Measurements from ENCODE around the gene B4GALT6. TPM values are rescaled to one million over a fixed set of nuclear protein-coding genes. Genes with fewer than 3 reads are reported as not detected.
A peak's percentile ranks its signal among the peaks of the same experiment; 100 is the strongest.

B4GALT6 gene
- total and polyA plus RNA-seq, 2 of the 8 experiments (the other 6 are each of a cell fraction or from before 2014, with no cell fraction given), result 6.3 to 41.5 TPM

GRCh38 chr18:31610286-31611205 lies 73.8 kb downstream of the B4GALT6 start:
- peak; percentile 66 for FAIRE-seq
- TF ChIP-seq RBBP5 (IDR thresholded peaks at IDR 0.05; ENCODE audit: borderline replicate concordance, low read depth, low read length), result no peak
- TF ChIP-seq EZH2 (IDR thresholded peaks at IDR 0.05; ENCODE audit: low read depth, low read length, severe bottlenecking), result no peak
- peak; percentile 53 to 61 for TF ChIP-seq RAD21 (IDR thresholded peaks at IDR 0.05 in 1 of 2, conservative IDR thresholded peaks at IDR 0.05 in 1 of 2; ENCODE audit: low read depth in 2 of 2, low read length in 2 of 2)
- TF ChIP-seq ASH2L (IDR thresholded peaks at IDR 0.05; ENCODE audit: low read length), result peak; percentile 37
- TF ChIP-seq YY1 (IDR thresholded peaks at IDR 0.05; ENCODE audit: low read depth, low read length), result peak; percentile 81; the same call in 1 of the 2 replicates
- TF ChIP-seq SP1 (IDR thresholded peaks at IDR 0.05; ENCODE audit: low read depth, low read length), result 0 out of 2 replicates have a peak, but pooled peaks have one; percentile 30
- TF ChIP-seq GABPA (IDR thresholded peaks at IDR 0.05; ENCODE audit: borderline replicate concordance, insufficient read depth, low read length), result no peak
- TF ChIP-seq TBP (IDR thresholded peaks at IDR 0.05; ENCODE audit: low read depth, low read length), result no peak
- TF ChIP-seq E2F6 (IDR thresholded peaks at IDR 0.05), result peak; percentile 72
- no peak for TF ChIP-seq JUND (IDR thresholded peaks at IDR 0.05; ENCODE audit: low read length)

More at GRCh38 chr18:31610286-31611205, 73.8 kb downstream of the B4GALT6 start:
- no peak overlapping the region for H4K8ac ChIP-seq (ENCODE audit: extremely low read depth, insufficient read depth, low read length)
- DNase-seq (ENCODE audit: low read depth in 1 of 2, low spot score in 2 of 2), result peak; percentile 57 to 59
- no peaks in the 10 kb centered on the region for H3K79me2 ChIP-seq (ENCODE audit: control insufficient read depth in 1 of 2, insufficient read depth in 2 of 2, low read length in 2 of 2)
- no peak overlapping the region for H3K23ac ChIP-seq (ENCODE audit: insufficient read length)
- no peak overlapping the region for H4K5ac ChIP-seq (ENCODE audit: insufficient read length, low read depth, low read length)
- no peak overlapping the region for H3K4me3 ChIP-seq (ENCODE audit: extremely low read depth in 1 of 4, insufficient read depth in 2 of 4, low read depth in 3 of 4, low read length in 4 of 4)
- no peaks in the 10 kb centered on the region for H3K27me3 ChIP-seq (replicated peaks in 1 of 4; ENCODE audit: control insufficient read depth in 3 of 4, extremely low read depth in 1 of 4, insufficient read depth in 3 of 4, low read length in 3 of 4)
- no peak overlapping the region for H3K14ac ChIP-seq (ENCODE audit: insufficient read length)
- no peak overlapping the region for H3K56ac ChIP-seq (replicated peaks; ENCODE audit: insufficient read length, low read depth, low read length)
- no peak overlapping the region for H2BK12ac ChIP-seq (ENCODE audit: low read depth, low read length)
- 57% methylated on average over 8 of the region's 8 CpGs; no CpG with 5 or more reads in 1 of the 2 experiments for WGBS, 2 experiments (ENCODE audit: extremely low coverage in 1 of 2, insufficient coverage in 1 of 2, insufficient read length in 1 of 2, insufficient replicate concordance in 2 of 2, low coverage in 1 of 2, low lambda C conversion rate in 2 of 2, missing lambda C conversion rate in 1 of 2)
- H3K23me2 ChIP-seq (ENCODE audit: low read depth, low read length), result no peaks in the 10 kb centered on the region
- H3K36me3 ChIP-seq (ENCODE audit: control insufficient read depth in 2 of 4, insufficient read depth in 4 of 4, low read length in 3 of 4), result no peaks in the 10 kb centered on the region
- H2BK20ac ChIP-seq (ENCODE audit: low read length), result peak overlapping the region; percentile 36; the same call in 1 of the 2 replicates
- H3K4me1 ChIP-seq (replicated peaks in 1 of 4; ENCODE audit: control insufficient read depth in 3 of 4, insufficient read depth in 4 of 4, low read length in 3 of 4), result peaks cover 0 to 6% (median 3%) of the 10 kb centered on the region in 4 experiments; a peak in 4 of 7 replicates
- H2AFZ ChIP-seq (ENCODE audit: low read length), result peak overlapping the region; percentile 73
- H3K9me3 ChIP-seq (ENCODE audit: insufficient read depth in 2 of 2, low read depth in 1 of 2, low read length in 1 of 2), result no peaks in the 10 kb centered on the region
- H3K18ac ChIP-seq (ENCODE audit: extremely low read depth, low read length), result no peak overlapping the region
- ChIA-PET POLR2A (ENCODE audit: partially characterized antibody) (interaction anchor here (0.6 to 1.0 kb wide), 4 partner anchors 14 to 138 kb away, joined by 3 to 4 read pairs (median 3); no protein-coding TSS in a partner anchor), CTCF (ENCODE audit: partially characterized antibody) (interaction anchor here (0.8 to 2.9 kb wide), 32 partner anchors 9 to 367 kb away, joined by 3 to 21 read pairs (median 5); no protein-coding TSS in a partner anchor)
- H3K4me2 ChIP-seq (ENCODE audit: insufficient read depth in 1 of 2, low read depth in 2 of 2, low read length in 2 of 2), result peak overlapping the region in 1 of 2 experiments; percentile 25; a peak in 2 of 4 replicates
- H3K79me1 ChIP-seq (ENCODE audit: low read depth, low read length), result no peaks in the 10 kb centered on the region
- no peak overlapping the region for H2BK120ac ChIP-seq (replicated peaks; ENCODE audit: low read depth, low read length)
- H2BK5ac ChIP-seq (ENCODE audit: low read depth, low read length), result no peak overlapping the region
- H2AK5ac ChIP-seq (ENCODE audit: low read depth, low read length), result no peak overlapping the region
- H4K91ac ChIP-seq (replicated peaks; ENCODE audit: insufficient read length, low read length), result no peak overlapping the region
- no peaks in the 10 kb centered on the region for H4K20me1 ChIP-seq (replicated peaks in 1 of 2; ENCODE audit: control insufficient read depth in 1 of 2, insufficient read depth in 2 of 2, low read length in 2 of 2)
- H3K27ac ChIP-seq (ENCODE audit: low read depth, low read length), result no peak overlapping the region
- H3K9ac ChIP-seq (replicated peaks in 1 of 4; ENCODE audit: extremely low read depth in 1 of 4, low read depth in 3 of 4, low read length in 3 of 4), result no peak overlapping the region
- no peak overlapping the region for H3K4ac ChIP-seq (replicated peaks; ENCODE audit: insufficient read length, low read depth, low read length)
- no peak overlapping the region for H2BK15ac ChIP-seq (ENCODE audit: low read length)

Measured in H1 (cell line).